GM12878 (cell line): ENCODE results near the gene MAT2B.

Experiments
- CBX3 ChIP-seq: fragments of 200-600 bp; sonication (generic); IDR thresholded peaks from 2 replicates; pipeline ENCODE4 v1.6.1; 2016; ENCODE audit warnings: low read depth, borderline replicate concordance
- EP300 ChIP-seq, 2 experiments: fragments of 150-350 bp in 1 of 2; IDR thresholded peaks; 2 replicates each; pipeline ENCODE4 v1.6.1; 2011 to 2012; ENCODE audit warnings: low read depth in 2 of 2, low read length in 2 of 2, borderline replicate concordance in 1 of 2, improper control_type of control experiment in 1 of 2, inconsistent platforms in 1 of 2; ENCODE audit not compliant: control insufficient read depth in 1 of 2
- HCFC1 ChIP-seq: fragments of 150-350 bp; IDR thresholded peaks from 2 replicates; pipeline ENCODE4 v1.6.1; 2014; ENCODE audit warnings: low read length
- HDAC2 ChIP-seq: fragments of 200-600 bp; sonication (generic); IDR thresholded peaks from 2 replicates; pipeline ENCODE4 v1.6.1; 2017
- JUNB ChIP-seq: IDR thresholded peaks from 2 replicates; pipeline ENCODE4 v1.6.1; 2016; ENCODE audit warnings: antibody characterized with exemption, mild to moderate bottlenecking
- MYC ChIP-seq: IDR thresholded peaks from 2 replicates; pipeline ENCODE4 v1.6.1; 2011; ENCODE audit warnings: mild to moderate bottlenecking, low read length, moderate library complexity, inconsistent platforms; ENCODE audit not compliant: insufficient read depth, insufficient replicate concordance, insufficient read length, severe bottlenecking
- NFIC ChIP-seq: IDR thresholded peaks from 2 replicates; pipeline ENCODE4 v1.6.1; 2012; ENCODE audit warnings: low read depth, mild to moderate bottlenecking, inconsistent platforms, low read length, moderate library complexity
- SIN3A ChIP-seq: IDR thresholded peaks from 2 replicates; pipeline ENCODE4 v1.6.1; 2012; ENCODE audit warnings: low read depth, low read length, improper control_type of control experiment
- TF ChIP-seq, protein P1 (sequence below): IDR thresholded peaks from 2 replicates; pipeline ENCODE4 v1.6.1; 2011; ENCODE audit warnings: low read depth, low read length, improper control_type of control experiment, borderline replicate concordance
- TF ChIP-seq, protein P2 (sequence below), 3 experiments: IDR thresholded peaks in 2 of 3; conservative IDR thresholded peaks in 1 of 3; 2 replicates each; pipeline ENCODE4 v1.5.1; 2011; ENCODE audit warnings: low read depth in 3 of 3, low read length in 3 of 3, mild to moderate bottlenecking in 3 of 3, control low read depth in 2 of 3, moderate library complexity in 2 of 3, inconsistent platforms in 1 of 3, mixed read lengths in 1 of 3; ENCODE audit not compliant: control insufficient read depth in 2 of 3, insufficient read depth in 1 of 3; ENCODE audit errors: extremely low read depth in 1 of 3
- TF ChIP-seq, protein P3 (sequence below): IDR thresholded peaks from 2 replicates; pipeline ENCODE4 v1.6.1; 2012; ENCODE audit warnings: low read depth, low read length, improper control_type of control experiment

DNA sequence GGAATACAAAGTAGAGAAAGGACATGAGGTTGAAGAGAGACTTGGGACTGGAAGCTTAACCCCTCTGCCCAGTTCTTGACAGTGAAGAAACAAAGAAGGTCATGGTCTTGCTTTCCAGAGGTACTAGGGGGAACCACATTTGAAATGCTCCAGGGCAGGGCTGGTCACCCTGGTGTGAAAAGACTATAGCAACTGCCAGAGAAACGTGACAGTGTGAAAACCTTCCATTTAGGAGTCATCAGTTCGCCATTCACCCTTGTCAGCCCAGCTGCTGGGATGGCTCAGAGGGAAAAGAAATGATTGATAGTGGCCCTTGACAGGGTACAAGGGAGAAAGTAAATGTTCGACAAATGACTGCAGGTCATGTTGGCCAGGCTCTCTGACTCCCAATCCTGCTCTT, 56.7 kb downstream of the MAT2B start:
- TF ChIP-seq, protein P1, sequence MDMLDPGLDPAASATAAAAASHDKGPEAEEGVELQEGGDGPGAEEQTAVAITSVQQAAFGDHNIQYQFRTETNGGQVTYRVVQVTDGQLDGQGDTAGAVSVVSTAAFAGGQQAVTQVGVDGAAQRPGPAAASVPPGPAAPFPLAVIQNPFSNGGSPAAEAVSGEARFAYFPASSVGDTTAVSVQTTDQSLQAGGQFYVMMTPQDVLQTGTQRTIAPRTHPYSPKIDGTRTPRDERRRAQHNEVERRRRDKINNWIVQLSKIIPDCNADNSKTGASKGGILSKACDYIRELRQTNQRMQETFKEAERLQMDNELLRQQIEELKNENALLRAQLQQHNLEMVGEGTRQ, result no peak
- TF ChIP-seq, protein P2, sequence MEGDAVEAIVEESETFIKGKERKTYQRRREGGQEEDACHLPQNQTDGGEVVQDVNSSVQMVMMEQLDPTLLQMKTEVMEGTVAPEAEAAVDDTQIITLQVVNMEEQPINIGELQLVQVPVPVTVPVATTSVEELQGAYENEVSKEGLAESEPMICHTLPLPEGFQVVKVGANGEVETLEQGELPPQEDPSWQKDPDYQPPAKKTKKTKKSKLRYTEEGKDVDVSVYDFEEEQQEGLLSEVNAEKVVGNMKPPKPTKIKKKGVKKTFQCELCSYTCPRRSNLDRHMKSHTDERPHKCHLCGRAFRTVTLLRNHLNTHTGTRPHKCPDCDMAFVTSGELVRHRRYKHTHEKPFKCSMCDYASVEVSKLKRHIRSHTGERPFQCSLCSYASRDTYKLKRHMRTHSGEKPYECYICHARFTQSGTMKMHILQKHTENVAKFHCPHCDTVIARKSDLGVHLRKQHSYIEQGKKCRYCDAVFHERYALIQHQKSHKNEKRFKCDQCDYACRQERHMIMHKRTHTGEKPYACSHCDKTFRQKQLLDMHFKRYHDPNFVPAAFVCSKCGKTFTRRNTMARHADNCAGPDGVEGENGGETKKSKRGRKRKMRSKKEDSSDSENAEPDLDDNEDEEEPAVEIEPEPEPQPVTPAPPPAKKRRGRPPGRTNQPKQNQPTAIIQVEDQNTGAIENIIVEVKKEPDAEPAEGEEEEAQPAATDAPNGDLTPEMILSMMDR (IDR thresholded peaks at IDR 0.05 in 2 of 3, conservative IDR thresholded peaks at IDR 0.05 in 1 of 3; ENCODE audit: control insufficient read depth in 2 of 3, extremely low read depth in 1 of 3, insufficient read depth in 1 of 3, low read depth in 3 of 3, low read length in 3 of 3), result no peak
- TF ChIP-seq, protein P3, sequence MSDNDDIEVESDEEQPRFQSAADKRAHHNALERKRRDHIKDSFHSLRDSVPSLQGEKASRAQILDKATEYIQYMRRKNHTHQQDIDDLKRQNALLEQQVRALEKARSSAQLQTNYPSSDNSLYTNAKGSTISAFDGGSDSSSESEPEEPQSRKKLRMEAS, result no peak
- TF ChIP-seq MYC (no peak), JUNB (no peak), SIN3A (no peak), EP300 (IDR thresholded peaks at IDR 0.05; ENCODE audit: borderline replicate concordance in 1 of 2, control insufficient read depth in 1 of 2, low read depth in 2 of 2, low read length in 2 of 2) (no peak), NFIC (no peak), HDAC2 (no peak), HCFC1 (no peak), CBX3 (no peak)
